G401.6 (cell line): ENCODE results near the gene CDH23.

Source experiments
- FAIRE-seq: peaks from 2 replicates; lab custom pipeline; 2012; peaks lifted over from hg19 to GRCh38; lab: Jason Lieb, UNC

CDH23 gene

DNA sequence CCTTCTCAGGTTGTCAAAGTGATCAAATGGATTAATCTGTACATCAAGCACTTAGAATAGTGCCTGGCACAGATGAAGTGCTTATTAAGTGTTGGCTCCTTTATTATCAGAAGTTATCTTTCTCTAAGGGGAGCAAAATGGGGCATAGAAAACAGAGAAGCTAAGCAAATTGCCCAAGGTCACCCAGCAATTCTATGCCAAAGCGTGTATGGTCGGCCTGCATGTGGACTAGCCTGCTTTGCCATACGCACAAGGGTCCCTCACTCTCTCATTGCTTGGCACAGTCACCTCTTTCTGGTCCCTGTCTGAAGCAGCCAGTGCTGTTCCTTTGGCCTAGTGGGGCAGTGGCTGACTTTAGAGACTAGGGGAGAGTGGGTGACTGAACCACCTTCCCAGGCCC is 45.3 kb downstream of the CDH23 start:
- no peak for FAIRE-seq

DNA sequence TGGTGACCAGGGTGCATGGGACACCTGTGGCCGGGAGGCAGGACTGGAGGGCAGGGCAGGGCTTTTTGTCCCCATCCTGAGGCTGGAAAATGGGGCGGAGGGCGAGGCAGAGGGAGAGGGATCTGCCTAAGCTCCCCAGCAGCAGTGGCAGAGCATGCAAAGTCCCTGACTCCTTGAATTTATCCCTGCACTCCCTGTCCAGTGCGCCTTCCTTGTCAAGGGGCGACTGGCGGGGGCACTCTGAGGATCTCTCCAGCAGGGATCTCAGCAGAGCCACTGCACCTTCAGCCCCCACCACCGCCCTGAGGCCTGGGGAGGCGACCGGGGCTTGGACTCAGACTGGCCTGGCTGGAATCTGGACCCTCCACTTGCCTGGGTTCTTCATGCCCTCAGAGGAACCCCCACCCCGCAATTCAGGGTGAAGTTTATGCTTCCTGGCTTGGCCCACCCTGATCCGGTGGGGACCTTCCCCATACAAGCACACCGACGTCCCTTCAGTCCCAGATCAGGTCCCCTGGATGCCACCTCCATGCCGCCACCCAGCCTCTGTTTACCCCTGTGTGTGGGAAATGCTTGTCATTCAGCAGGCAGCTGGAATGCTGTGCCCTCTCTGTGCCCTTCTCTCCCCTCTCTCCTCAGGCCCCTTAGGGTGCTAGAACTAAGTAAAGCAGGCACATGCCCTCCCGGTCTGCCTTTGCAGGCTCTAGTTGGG is 46.3 kb downstream of the CDH23 start:
- no peak for FAIRE-seq

- no peak for FAIRE-seq
Observed at GRCh38 chr10:71443676-71444075, 47.0 kb downstream of the CDH23 start.

- no peak for FAIRE-seq
Observed at GRCh38 chr10:71444284-71445054, 47.7 kb downstream of the CDH23 start.

GRCh38 chr10:71447676-71448075 is 51.0 kb downstream of the CDH23 start:
- no peak for FAIRE-seq

GRCh38 chr10:71448146-71448545 is 51.4 kb downstream of the CDH23 start:
- FAIRE-seq = no peak

DNA sequence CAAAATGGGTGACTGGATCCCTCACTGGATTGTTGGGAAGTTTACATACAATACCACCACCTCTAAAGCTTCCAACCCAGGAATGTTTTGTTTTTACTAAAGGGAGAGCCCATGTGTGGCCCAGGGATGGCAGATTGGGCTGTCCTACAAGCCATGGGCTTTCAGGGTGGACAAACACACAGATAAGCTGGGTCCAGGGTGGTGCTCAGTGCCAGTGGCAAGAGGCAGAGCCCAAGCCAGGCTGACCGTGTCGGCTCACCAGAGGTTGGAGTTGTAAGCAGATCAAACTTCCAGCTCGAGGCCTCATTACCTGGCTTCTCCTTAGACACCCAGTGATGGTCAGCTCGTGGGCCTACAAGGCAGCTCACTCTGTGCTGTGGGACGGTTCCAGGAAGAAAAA is 52.3 kb downstream of the CDH23 start:
- no peak for FAIRE-seq

GRCh38 chr10:71451754-71452153 is 55.0 kb downstream of the CDH23 start:
- no peak for FAIRE-seq

DNA sequence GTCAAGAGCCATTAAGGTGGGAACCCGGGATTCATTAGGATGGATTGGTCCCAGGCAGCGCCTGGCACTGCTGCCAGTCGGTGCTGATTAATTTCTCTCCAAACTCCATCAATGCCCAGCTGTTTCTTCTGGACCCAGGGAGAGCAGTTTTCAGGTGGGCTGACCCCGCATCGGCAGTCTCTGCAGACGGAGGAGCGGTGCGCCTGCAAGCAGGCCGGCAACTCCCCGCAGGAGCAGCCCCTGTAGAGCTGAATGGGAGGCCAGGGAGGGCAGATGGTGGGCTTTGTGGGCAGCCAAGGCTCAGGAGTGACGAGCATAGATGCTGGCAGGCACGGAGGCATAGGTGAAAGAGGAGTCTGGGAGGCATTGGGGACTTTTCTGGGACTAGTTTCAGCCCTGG is 56.5 kb downstream of the CDH23 start:
- no peak for FAIRE-seq

DNA sequence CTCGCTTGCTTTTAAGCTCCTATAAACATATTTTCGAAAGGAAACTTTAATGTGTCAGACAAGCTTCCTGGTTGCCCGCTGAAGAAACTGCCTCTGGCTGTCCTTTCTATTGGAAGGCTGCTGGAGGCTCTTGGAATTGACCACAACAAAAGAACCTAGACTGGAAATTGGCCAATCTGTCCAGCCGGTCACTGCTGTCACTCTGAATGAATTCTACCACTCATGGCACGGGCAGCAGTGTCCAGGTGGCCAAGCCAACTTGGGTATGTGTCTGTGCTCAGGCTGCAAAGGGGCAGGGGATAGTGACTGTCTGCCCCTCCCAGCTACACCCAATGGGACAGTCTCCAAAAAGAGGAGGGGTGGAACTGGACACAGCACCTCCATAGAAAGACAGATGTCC is 57.6 kb downstream of the CDH23 start:
- no peak for FAIRE-seq

DNA sequence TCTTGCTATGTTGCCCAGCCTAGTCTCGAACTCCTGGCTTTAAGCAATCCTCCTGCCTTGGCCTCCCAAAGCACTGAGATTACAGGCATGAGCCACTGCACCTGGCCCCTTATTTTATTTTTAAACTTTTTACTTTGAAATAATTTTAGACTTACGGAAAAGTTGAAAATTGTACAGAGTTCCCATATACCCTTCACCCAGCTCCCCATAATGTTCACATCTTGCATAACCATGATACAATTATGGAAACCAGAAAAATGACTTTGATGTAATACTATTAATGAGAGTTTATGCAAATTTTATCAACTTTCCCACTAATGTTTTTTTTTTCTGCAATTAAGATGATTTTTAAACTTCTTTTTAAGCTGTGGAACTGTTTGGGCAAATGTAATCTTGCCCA is 58.3 kb downstream of the CDH23 start:
- no peak for FAIRE-seq

GRCh38 chr10:71456631-71457030 is 59.9 kb downstream of the CDH23 start:
- FAIRE-seq = no peak

- FAIRE-seq = no peak
Observed at GRCh38 chr10:71457908-71458307, 61.2 kb downstream of the CDH23 start.

GRCh38 chr10:71458387-71458786 is 61.7 kb downstream of the CDH23 start:
- FAIRE-seq = no peak

DNA sequence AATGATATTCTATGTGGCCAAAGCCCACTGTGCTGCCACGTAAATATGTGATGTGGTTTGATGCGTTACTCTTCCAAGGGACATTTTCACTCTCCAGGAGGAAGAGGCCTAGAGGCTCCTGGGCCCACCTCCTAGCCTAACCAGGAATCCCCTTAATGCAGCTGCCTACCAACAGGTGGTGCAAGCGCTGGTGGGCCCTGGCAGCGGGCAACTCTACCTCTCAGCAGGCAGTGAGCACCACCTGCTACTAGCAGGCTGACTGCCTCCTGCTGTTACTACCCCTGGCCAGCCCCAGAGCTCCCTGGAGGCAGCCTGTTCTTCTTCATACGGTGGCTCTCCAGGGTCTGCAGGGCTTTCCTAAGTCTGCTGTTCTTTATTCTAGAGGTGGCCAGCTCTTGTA is 62.8 kb downstream of the CDH23 start:
- FAIRE-seq = no peak

GRCh38 chr10:71460615-71461014 is 63.9 kb downstream of the CDH23 start:
- FAIRE-seq = no peak

DNA sequence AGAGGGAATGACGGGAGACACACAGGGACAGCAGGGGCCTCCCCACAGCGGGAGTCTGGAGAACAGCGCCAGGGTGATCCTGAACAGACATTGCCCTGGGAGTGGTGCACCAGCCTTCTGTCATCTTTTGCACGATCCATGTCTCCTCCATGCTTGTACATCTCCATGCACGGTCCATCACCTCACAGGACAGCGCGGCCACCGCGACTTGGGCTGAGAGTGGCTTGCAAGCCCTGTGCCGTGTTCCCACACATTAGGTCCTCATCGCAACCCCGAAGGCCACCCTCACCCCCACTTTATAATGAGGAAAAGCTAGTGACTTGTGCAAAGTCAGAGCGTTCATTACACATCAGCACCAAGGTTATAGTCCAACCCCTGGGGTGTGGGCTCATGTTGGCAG is 64.7 kb downstream of the CDH23 start:
- no peak for FAIRE-seq

DNA sequence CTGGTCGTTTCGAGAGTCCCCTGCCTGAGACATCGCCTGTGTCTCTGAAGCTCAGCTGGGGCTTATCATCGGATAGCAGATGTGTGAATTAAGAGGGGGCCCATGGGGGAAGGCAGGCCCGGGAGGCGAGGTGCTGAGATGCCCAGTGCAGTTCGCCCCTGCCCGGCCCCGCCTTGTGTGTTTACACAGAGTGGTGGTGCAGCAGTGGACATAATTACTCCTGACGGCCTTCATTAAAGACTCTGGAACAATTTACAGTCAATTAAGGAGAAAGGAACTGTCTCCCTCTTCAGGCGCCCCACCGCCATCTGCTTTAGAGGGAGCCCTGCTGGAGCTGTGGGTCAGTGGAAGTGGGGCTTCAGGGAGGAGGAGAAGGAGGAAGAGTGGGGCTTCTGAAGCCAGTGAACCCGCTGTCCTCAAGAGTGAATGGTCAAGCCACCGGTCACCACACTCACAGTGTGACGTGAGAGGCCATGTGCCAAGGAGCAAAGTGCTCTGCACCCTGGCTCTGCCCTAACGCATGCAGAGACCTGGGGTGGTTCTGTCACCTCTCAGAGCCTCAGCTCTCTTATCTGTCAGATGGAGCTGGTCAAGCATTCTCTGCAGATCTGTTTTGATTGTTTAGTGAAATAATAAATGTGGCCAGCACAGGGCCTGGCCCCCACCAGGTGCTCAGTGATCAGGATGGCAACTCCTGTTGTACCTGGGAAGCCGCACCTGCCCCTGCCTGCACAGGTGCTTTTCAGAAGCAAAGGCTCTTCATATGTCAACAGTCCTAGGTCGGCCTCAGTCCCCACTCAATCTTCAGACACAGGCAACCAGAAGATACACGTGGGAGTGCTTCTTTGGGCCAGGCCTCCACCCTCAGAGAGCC is 65.6 kb downstream of the CDH23 start:
- no peak for FAIRE-seq

GRCh38 chr10:71463111-71463510 is 66.4 kb downstream of the CDH23 start:
- FAIRE-seq = no peak

- no peak for FAIRE-seq
Observed at GRCh38 chr10:71465551-71466252, 69.0 kb downstream of the CDH23 start.

DNA sequence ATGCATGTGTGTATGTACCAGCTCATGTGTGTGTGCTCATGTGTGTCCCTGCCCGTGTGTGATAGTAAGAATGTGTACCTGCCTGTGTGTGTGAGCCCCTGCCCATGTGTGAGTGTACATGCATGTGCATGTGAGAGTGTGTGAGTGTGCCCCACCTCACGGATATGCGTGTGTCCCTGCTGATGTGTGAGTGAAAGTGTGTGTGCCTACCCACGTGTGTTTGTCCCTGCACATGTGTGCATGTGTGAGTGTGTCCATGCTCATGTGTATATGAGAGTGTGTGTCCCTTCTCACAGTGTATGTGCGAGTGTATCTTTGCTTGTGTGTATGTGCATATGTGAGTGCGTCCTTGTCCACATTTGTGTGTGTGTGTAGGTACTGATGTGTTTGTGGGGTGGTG is 69.6 kb downstream of the CDH23 start:
- no peak for FAIRE-seq

DNA sequence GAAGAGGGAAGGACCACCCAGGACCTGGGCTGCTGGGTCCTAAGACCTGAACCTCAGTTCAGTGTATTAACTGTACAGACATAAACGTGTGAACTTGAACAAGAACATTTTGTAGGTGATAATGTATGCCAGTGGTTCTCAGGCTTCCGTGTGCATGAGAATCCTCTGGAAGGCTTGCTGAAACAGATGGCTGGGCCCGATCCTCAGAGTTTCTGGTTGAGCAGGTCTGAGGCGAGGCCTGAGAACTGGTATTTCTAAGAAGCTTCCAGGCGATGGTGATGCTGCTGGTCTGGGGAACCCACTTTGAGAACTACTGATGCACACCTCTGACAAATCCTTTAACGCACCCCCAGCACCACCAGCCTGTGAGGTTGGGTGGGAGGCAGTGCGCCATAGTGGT is 70.4 kb downstream of the CDH23 start:
- FAIRE-seq = no peak
